ENCODE data around the gene GALK2. TPM values are rescaled to one million over a fixed set of nuclear protein-coding genes. Genes with fewer than 3 reads are reported as not detected.

GALK2 gene
- total and polyA plus RNA-seq, 2 of the 4 experiments (the other 2 are of a cell fraction) = 27.0 to 63.6 TPM

Small RNAs within 50 kb of the gene (microRNA-seq; reads per million reads assigned to microRNA genes)
- 0 reads per million in 2 experiments for gene MIR4716 (ENCODE audit: insufficient read depth in 1 of 2, insufficient read length in 1 of 2, unreplicated experiment in 1 of 2)
- not detected for gene RF00019 (ENCODE audit: insufficient read depth, insufficient read length)
- gene RN7SL307P (ENCODE audit: insufficient read depth, insufficient read length) = not detected

Small RNAs within 50 kb of the gene (small RNA-seq; reads per million reads assigned to genes)
- gene MIR4716 (0 reads per million in 5 experiments), gene RF00019 (0 reads per million in 5 experiments), gene RN7SL307P (0 reads per million in 5 experiments)

Other genes starting within 250 kb of the GALK2 start
- 2.5 and 2.7 TPM in 2 replicates for gene SHC4, start 206.3 kb upstream of the GALK2 start, total RNA-seq (2012; rRNA removed)
- gene SHC4, start 206.3 kb upstream of the GALK2 start, polyA plus RNA-seq (2012; rRNA removed) = 0.91 and 0.95 TPM in 2 replicates
- 34.1 and 45.0 TPM in 2 replicates for gene SECISBP2L, start 123.8 kb upstream of the GALK2 start, total RNA-seq (2012; rRNA removed)
- 10.4 and 13.1 TPM in 2 replicates for gene SECISBP2L, start 123.8 kb upstream of the GALK2 start, polyA plus RNA-seq (2012; rRNA removed)
- gene COPS2, start 14.6 kb upstream of the GALK2 start, total RNA-seq (2012; rRNA removed) = 75.6 and 103 TPM in 2 replicates
- gene COPS2, start 14.6 kb upstream of the GALK2 start, polyA plus RNA-seq (2012; rRNA removed) = 39.6 and 54.6 TPM in 2 replicates